GM12865 (cell line): ENCODE measurements around the gene MIGA2.

Source experiments
- DNase-seq: peaks from one replicate; pipeline ENCODE4 v3.0.0; 2010; ENCODE audit warnings: low read depth
- H3K4me3 ChIP-seq: 2 replicates; pipeline ENCODE4 v1.5.1; 2011; ENCODE audit warnings: mild to moderate bottlenecking, low read depth, low read length, control low read depth
- TF ChIP-seq, protein P1 (sequence below): IDR thresholded peaks from 2 replicates; pipeline ENCODE4 v1.5.1; 2011; ENCODE audit warnings: low read length, control low read depth, low read depth, inconsistent platforms; ENCODE audit not compliant: insufficient read depth; ENCODE audit errors: missing control alignments

MIGA2 gene

DNA sequence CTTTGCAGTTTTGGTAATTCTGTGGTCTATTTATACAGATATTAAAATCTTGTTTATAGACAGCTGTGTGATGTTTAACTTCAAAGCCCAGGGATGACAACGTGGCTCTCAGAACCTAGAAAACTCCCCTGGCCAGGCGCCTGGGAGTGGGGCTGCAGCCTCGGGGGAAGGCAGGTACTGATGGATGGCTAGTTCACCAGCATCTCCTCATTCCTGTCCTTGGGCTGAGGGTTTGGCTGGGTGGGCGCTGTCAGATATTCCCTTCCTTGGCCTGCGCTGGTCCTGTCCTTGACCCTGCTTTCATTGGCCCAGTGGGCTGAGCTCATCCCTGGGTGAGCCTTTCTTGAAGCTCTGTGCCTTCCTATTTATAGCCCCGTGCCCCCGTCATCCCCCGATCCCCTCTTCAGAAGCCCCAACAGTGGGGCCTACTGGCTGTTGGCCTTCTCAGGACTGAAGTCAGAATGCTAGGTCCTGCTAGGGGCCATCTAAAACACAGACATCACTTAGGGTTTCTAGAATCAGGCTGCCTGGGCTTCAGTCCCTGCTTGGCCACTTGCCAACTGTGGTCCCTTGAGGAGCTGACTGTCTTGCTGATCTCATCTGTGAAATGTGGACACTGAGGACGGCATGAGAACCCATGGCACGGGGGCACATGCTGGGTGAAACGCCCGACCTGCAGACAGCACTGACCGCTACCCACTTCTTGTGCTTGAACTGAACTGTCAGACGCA is 29.2 kb upstream of the MIGA2 start:
- DNase-seq, result no peak
- H3K4me3 ChIP-seq, result no peak overlapping the region
- TF ChIP-seq, protein P1, sequence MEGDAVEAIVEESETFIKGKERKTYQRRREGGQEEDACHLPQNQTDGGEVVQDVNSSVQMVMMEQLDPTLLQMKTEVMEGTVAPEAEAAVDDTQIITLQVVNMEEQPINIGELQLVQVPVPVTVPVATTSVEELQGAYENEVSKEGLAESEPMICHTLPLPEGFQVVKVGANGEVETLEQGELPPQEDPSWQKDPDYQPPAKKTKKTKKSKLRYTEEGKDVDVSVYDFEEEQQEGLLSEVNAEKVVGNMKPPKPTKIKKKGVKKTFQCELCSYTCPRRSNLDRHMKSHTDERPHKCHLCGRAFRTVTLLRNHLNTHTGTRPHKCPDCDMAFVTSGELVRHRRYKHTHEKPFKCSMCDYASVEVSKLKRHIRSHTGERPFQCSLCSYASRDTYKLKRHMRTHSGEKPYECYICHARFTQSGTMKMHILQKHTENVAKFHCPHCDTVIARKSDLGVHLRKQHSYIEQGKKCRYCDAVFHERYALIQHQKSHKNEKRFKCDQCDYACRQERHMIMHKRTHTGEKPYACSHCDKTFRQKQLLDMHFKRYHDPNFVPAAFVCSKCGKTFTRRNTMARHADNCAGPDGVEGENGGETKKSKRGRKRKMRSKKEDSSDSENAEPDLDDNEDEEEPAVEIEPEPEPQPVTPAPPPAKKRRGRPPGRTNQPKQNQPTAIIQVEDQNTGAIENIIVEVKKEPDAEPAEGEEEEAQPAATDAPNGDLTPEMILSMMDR, result no peak

DNA sequence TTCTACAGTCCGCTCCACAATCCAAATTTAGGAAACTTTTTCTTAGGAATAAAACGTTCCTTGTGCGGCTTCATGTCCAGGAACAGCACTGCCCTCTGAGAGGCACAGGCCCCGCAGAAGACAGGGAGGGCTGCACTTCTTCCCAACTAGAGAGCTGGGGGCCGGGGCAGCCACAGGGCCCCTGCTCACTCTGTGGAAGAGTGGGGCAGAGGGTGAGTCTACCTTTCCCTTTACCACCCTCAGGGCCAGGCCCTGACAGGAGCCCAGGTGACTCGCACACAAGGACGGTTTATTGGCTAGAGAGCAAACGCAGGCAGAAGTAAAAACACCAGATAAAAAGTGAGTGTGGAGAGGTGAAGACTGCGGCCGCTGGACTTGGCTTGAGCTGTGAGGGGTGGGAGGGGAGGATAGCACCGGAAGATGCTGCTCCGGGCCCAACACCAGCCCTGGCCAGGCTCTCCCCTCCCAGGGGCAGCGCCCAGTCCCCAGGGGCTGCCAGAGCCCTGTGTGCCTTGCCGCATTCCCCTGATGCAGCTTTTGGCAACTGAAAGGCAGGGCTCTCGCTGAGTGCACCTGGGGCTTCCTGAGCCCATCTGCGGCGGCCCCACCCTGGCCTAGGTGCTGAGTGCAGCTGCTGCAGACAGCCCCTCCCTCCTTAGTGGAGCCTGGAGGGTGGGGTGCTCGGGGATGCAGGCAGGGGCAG is 28.5 kb upstream of the MIGA2 start:
- TF ChIP-seq, protein P1, result no peak
- no peak for DNase-seq
- no peak overlapping the region for H3K4me3 ChIP-seq

DNA sequence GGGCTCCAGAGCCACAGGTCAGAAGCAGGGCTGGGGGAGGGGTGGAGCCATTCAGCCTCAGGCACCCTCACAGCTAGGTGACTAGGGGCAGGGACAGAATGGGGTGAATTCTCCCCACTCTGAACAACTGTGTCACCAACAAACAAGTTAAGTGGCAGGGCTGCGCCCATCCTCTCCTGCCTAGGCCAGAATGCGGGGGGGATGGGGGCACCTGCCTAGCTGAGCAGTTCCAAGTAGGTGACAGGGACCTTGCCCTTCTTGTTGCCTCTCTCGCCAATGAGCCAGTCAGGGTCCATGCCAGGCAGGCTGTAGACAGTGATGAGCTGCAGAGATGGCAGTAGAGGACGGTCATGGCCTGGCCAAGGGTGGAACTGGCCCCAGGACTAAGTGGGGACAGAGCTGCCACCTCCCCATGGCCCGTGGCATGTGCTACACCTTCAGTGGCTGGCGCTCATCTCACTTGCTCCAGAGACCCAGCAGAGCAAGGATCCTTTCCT is 27.9 kb upstream of the MIGA2 start:
- TF ChIP-seq, protein P1, result no peak
- no peak overlapping the region for H3K4me3 ChIP-seq
- DNase-seq, result no peak

- TF ChIP-seq, protein P1, result no peak
- H3K4me3 ChIP-seq, result no peak overlapping the region
- no peak for DNase-seq
Observed at GRCh38 chr9:129008986-129009583, 27.3 kb upstream of the MIGA2 start.

DNA sequence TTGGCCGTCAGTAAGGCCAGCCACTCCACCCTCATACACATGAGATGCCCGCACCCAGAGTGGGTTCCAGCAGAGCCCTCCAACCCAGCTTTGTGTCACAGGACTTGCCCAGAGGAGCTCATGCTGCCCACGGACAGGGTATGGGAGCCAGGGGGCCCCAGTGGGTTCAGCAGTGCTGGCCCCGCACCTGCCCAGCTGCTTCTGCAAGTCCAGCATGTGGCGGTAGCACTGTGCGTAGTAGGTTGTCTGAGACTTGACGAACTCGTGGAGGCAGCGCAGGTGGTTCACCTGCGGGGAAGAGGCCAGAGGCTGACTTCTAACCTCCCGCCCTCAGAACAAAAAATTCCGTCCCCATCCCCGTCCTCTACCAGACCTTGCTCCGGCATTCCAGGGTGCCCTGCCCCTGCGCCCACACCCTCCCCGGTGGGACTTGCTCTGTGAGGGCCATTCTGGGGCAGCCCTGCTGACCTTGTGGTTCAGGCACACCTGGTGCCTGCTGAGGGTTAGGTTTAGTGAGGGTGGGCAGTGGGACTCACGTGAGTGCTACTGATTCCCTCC is 26.8 kb upstream of the MIGA2 start:
- DNase-seq, result no peak
- no peak overlapping the region for H3K4me3 ChIP-seq
- TF ChIP-seq, protein P1, result no peak

- TF ChIP-seq, protein P1, result no peak
- H3K4me3 ChIP-seq, result no peak overlapping the region
- DNase-seq, result no peak
Observed at GRCh38 chr9:129010267-129010975, 26.0 kb upstream of the MIGA2 start.
